ENCODE results near the gene COLEC12. TPM values are rescaled to one million over a fixed set of nuclear protein-coding genes. Genes with fewer than 3 reads are reported as not detected.

Gene COLEC12
- total RNA-seq, 1 experiment from 2014 or later: not detected

- Histone ChIP-seq H3K4me2 (ENCODE audit: low read length) (no peak overlapping the region), H4K20me1 (ENCODE audit: insufficient read depth) (no peaks in the 10 kb centered on the region), H3K36me3 (ENCODE audit: control insufficient read depth in 1 of 2, insufficient read depth in 2 of 2, low read length in 2 of 2) (no peaks in the 10 kb centered on the region), H3K4me3 (replicated peaks in 1 of 2; ENCODE audit: low read depth in 1 of 2, low read length in 2 of 2) (no peak overlapping the region), H3K9ac (ENCODE audit: low read length) (no peak overlapping the region), H3K27me3 (ENCODE audit: insufficient read depth, low read length) (no peaks in the 10 kb centered on the region), H3K4me1 (ENCODE audit: control insufficient read depth in 1 of 2, insufficient read depth in 2 of 2, low read length in 2 of 2) (no peaks in the 10 kb centered on the region), H2AFZ (ENCODE audit: low read depth, low read length, poor library complexity, severe bottlenecking) (no peak overlapping the region), H3K27ac (ENCODE audit: low read depth, low read length) (no peak overlapping the region), H3K79me2 (ENCODE audit: insufficient read depth, low read length) (no peaks in the 10 kb centered on the region), H3K9me2 (ENCODE audit: insufficient read depth) (no peaks in the 10 kb centered on the region), H3K9me3 (ENCODE audit: control insufficient read depth in 1 of 2, insufficient read depth in 1 of 2, low read depth in 1 of 2, low read length in 2 of 2) (no peaks in the 10 kb centered on the region)
- ATAC-seq (no peak), DNase-seq (ENCODE audit: low read depth, low spot score) (no peak)
- ChIA-PET POLR2A (no interaction called here), CTCF (no interaction called here), RAD21 (ENCODE audit: low non-redundant PET in 1 of 2, low total read pairs in 2 of 2, uncharacterized antibody in 2 of 2, unreplicated experiment in 2 of 2) (no interaction called here)
- intact Hi-C loops (cut with micrococcal nuclease): no loop called here
- no peak for TF ChIP-seq CBX3 (IDR thresholded peaks at IDR 0.05; ENCODE audit: low read depth)
- no peak for TF ChIP-seq EZH2 (IDR thresholded peaks at IDR 0.05)
- BruUV-seq (replicated peaks): no TSS peak
Measured at GRCh38 chr18:297936-298335, 202.6 kb downstream of the COLEC12 start.

- TF ChIP-seq SP1 (IDR thresholded peaks at IDR 0.05; ENCODE audit: low read depth) (no peak), YY1 (IDR thresholded peaks at IDR 0.05; ENCODE audit: extremely low read depth, insufficient replicate concordance, low read depth, low read length) (no peak), ZFX (IDR thresholded peaks at IDR 0.05) (no peak), SRF (IDR thresholded peaks at IDR 0.05; ENCODE audit: low read depth) (no peak), CEBPB (IDR thresholded peaks at IDR 0.05; ENCODE audit: low read depth) (no peak)
- H3K27me3 ChIP-seq (ENCODE audit: insufficient read depth, low read length): no peaks in the 10 kb centered on the region
- no peaks in the 10 kb centered on the region for H3K4me1 ChIP-seq (ENCODE audit: control insufficient read depth in 1 of 2, insufficient read depth in 2 of 2, low read length in 2 of 2)
- H3K4me2 ChIP-seq (ENCODE audit: low read length): no peak overlapping the region
- BruUV-seq (replicated peaks): no TSS peak
- ATAC-seq (no peak), DNase-seq (ENCODE audit: low read depth, low spot score) (no peak)
- ChIA-PET CTCF (no interaction called here), RAD21 (ENCODE audit: low non-redundant PET in 1 of 2, low total read pairs in 2 of 2, uncharacterized antibody in 2 of 2, unreplicated experiment in 2 of 2) (no interaction called here), POLR2A (no interaction called here)
- no peaks in the 10 kb centered on the region for H4K20me1 ChIP-seq (ENCODE audit: insufficient read depth)
- H3K27ac ChIP-seq (ENCODE audit: low read depth, low read length): no peak overlapping the region
- intact Hi-C loops (cut with micrococcal nuclease): no loop called here
- no peaks in the 10 kb centered on the region for H3K36me3 ChIP-seq (ENCODE audit: control insufficient read depth in 1 of 2, insufficient read depth in 2 of 2, low read length in 2 of 2)
- H3K9me3 ChIP-seq (ENCODE audit: control insufficient read depth in 1 of 2, insufficient read depth in 1 of 2, low read depth in 1 of 2, low read length in 2 of 2): no peaks in the 10 kb centered on the region
- no peak overlapping the region for H2AFZ ChIP-seq (ENCODE audit: low read depth, low read length, poor library complexity, severe bottlenecking)
- H3K79me2 ChIP-seq (ENCODE audit: insufficient read depth, low read length): no peaks in the 10 kb centered on the region
- H3K9me2 ChIP-seq (ENCODE audit: insufficient read depth): no peaks in the 10 kb centered on the region
- no peak overlapping the region for H3K4me3 ChIP-seq (replicated peaks in 1 of 2; ENCODE audit: low read depth in 1 of 2, low read length in 2 of 2)
- H3K9ac ChIP-seq (ENCODE audit: low read length): no peak overlapping the region
Measured at GRCh38 chr18:295756-296490, 204.6 kb downstream of the COLEC12 start.

Measured in HCT116 (cell line).